Stimulated activated CD8-positive, alpha-beta memory T cell treated with anti-CD3 and anti-CD28 coated beads, Interleukin-12 subunit alpha, Interleukin-12 subunit beta, amount 100 ng/mL, for 4 hours (primary cell): ENCODE measurements around the gene PCDHGA12.
"Not testable (repeated sequence)": the region's sequence is repeated elsewhere in the genome, so short reads cannot be mapped to it uniquely, and the experiment has no call there.

Experiments
- DNase-seq: peaks from one replicate; pipeline ENCODE4 v3.0.0-alpha.2; 2020; ENCODE audit warnings: low read depth

Gene PCDHGA12

DNA sequence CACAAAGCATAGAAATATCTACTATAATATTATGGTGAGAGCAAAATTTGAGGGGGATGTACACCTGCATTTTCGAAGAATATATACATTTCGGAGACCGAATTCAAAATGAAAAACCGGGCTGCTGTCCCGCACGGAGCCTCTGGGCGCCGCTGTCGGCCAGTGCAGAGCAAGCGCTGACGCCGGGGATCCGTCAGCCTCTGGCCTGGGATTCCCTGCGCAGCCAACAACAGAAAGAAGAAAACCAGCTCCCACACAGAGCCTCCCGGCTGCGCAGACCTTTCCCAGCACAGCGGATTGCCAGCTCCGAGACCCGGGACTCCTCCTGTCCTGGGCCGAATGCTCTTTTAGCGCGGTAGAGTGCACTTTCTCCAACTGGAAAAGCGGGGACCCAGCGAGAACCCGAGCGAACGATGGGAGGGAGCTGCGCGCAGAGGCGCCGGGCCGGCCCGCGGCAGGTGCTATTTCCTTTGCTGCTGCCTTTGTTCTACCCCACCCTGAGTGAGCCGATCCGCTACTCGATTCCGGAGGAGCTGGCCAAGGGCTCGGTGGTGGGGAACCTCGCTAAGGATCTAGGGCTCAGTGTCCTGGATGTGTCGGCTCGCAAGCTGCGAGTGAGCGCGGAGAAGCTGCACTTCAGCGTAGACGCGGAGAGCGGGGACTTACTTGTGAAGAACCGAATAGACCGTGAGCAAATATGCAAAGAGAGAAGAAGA is 22.4 kb upstream of the PCDHGA12 start, which contains the start of gene PCDHGB6:
Gene PCDHGB6 (plus strand): TSS at position 232 of the 716 bp plus-strand sequence. CDS start 182 bp downstream, at position 414.
- DNase-seq: not testable (repeated sequence)

DNA sequence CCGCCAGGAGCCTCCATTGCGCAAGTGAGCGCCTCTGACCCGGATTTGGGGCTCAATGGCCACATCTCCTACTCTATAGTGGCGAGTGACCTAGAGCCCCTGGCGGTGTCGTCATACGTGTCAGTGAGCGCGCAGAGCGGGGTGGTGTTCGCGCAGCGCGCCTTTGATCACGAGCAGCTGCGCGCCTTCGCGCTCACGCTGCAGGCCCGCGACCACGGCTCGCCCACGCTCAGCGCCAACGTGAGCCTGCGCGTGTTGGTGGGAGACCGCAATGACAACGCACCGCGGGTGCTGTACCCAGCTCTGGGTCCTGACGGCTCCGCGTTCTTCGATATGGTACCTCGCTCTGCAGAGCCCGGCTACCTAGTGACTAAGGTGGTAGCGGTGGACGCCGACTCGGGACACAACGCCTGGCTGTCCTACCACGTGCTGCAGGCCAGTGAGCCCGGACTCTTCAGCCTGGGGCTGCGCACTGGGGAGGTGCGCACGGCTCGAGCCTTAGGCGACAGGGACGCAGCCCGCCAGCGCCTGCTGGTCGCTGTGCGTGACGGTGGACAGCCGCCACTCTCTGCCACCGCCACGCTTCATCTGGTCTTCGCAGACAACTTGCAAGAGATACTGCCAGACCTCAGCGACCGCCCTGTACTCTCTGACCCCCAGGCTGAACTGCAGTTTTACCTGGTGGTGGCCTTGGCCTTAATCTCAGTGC is 20.6 kb upstream of the PCDHGA12 start:
- no peak for DNase-seq

DNA sequence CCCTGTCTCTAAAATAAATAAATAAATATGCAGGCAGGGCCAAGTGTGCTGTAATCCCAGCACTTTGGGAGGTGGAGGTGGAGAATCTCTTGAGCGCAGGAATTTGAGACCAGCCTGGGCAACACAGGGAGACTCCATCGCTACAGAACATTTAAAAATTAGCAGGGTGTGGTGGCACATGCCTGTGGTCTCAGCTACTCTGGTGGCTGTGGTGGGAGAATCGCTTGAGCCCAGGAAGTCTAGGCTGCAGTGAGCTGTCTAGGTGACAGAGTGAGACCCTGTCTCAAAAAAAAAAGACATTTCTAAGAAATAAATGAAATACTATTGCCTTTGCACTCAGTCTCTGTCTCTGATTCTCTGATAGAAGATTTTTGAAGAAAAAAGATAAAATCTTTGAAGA is 18.7 kb upstream of the PCDHGA12 start:
- DNase-seq: no peak

DNA sequence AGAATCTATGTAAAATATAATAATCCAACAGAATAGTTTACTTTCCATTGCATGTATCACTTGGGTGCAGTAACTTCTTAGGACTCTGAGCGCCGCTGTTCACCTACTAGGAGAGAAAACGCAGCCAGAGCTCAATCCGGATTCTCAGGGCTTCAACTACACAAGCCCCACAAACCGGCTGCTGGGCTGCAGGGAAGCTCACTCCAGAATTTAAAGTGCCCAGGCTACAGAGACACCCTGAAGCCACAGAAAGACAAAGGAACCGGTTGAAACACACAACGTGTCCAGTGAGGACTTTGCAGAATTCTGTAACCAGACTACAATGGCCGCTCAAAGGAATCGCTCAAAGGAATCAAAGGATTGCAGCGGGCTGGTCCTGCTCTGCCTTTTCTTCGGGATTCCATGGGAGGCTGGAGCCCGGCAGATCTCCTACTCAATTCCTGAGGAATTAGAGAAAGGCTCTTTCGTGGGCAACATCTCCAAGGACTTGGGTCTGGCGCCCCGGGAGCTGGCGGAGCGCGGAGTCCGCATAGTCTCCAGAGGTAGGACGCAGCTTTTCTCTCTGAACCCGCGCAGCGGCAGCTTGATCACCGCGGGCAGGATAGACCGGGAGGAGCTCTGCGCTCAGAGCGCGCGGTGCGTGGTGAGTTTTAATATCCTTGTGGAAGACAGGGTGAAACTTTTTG is 17.3 kb upstream of the PCDHGA12 start, which contains the start of gene PCDHGA10:
Gene PCDHGA10 (plus strand): TSS at position 134 of the 686 bp plus-strand sequence. CDS start 189 bp downstream, at position 323.
- DNase-seq: no peak

DNA sequence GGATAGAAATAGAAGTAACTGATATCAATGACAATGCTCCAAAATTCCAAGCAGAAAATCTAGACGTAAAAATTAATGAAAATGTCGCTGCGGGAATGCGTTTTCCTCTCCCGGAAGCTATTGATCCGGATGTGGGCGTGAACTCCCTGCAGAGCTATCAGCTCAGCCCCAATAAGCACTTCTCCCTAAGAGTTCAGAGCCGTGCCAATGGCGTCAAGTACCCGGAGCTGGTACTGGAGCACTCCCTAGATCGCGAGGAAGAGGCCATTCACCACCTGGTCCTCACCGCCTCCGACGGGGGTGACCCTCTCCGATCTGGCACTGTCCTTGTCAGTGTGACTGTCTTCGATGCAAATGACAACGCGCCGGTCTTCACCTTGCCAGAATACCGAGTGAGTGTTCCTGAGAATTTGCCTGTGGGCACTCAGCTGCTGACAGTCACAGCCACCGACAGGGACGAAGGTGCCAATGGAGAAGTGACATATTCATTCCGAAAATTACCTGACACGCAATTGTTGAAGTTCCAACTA is 16.7 kb upstream of the PCDHGA12 start:
- DNase-seq: no peak

DNA sequence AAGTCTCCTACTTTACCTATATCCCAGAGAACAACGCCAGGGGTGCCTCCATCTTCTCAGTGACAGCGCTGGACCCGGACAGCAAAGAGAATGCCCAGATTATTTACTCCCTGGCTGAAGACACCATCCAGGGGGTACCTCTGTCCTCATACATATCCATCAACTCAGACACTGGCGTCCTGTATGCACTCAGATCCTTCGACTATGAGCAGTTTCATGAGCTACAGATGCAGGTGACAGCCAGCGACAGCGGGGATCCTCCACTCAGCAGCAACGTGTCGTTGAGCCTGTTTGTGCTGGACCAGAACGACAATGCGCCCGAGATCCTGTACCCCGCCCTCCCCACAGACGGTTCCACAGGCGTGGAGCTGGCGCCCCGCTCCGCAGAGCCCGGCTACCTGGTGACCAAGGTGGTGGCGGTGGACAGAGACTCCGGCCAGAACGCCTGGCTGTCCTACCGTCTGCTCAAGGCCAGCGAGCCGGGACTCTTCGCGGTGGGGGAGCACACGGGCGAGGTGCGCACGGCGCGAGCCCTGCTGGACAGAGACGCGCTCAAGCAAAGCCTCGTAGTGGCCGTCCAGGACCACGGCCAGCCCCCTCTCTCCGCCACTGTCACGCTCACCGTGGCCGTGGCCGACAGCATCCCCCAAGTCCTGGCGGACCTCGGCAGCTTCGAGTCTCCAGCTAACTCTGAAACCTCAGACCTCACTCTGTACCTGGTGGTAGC is 15.6 kb upstream of the PCDHGA12 start:
- DNase-seq: not testable (repeated sequence)

DNA sequence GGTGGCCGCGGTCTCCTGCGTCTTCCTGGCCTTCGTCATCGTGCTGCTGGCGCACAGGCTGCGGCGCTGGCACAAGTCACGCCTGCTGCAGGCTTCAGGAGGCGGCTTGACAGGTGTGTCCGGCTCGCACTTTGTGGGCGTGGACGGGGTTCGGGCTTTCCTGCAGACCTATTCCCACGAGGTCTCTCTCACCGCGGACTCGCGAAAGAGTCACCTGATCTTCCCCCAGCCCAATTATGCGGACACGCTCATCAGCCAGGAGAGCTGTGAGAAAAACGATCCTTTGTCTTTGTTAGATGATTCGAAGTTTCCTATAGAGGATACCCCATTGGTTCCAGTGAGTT is 15.1 kb upstream of the PCDHGA12 start:
- not testable (repeated sequence) for DNase-seq

DNA sequence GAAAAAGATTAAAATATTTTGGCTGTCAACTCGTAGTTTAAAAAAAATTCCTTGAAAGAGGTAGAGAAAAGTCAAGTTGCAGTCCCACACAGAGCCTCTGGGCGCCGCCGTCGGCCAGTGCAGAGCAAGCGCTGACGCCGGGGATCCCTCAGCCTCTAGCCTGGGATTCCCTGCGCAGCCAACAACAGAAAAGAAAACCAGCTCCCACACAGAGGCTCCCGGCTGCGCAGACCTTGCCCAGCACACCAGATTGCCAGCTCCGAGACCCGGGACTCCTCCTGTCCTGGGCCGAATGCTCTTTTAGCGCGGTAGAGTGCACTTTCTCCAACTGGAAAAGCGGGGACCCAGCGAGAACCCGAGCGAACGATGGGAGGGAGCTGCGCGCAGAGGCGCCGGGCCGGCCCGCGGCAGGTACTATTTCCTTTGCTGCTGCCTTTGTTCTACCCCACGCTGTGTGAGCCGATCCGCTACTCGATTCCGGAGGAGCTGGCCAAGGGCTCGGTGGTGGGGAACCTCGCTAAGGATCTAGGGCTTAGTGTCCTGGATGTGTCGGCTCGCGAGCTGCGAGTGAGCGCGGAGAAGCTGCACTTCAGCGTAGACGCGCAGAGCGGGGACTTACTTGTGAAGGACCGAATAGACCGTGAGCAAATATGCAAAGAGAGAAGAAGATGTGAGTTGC is 12.7 kb upstream of the PCDHGA12 start, which contains the start of gene PCDHGB7:
Gene PCDHGB7 (plus strand): TSS at position 184 of the 679 bp plus-strand sequence. CDS start 183 bp downstream, at position 367.
- DNase-seq: not testable (repeated sequence)

DNA sequence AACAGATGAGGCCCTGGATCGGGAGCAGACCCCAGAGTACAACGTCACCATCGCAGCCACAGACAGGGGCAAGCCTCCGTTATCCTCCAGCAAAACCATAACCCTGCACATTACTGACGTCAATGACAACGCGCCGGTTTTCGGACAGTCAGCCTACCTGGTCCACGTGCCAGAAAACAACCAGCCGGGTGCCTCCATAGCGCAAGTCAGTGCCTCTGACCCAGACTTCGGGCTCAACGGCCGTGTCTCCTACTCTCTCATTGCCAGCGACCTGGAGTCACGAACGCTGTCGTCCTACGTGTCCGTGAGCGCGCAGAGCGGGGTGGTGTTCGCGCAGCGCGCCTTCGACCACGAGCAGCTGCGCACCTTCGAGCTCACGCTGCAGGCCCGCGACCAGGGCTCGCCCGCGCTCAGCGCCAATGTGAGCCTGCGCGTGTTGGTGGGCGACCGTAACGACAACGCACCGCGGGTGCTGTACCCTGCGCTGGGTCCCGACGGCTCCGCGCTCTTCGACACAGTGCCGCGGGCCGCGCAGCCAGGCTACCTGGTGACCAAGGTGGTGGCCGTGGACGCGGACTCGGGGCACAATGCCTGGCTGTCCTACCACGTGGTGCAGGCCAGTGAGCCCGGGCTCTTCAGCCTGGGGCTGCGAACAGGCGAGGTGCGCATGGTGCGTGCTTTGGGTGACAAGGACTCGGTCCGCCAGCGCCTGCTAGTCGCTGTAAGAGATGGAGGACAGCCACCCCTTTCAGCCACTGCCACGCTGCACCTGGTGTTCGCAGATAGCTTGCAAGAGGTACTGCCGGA is 11.0 kb upstream of the PCDHGA12 start:
- DNase-seq: no peak

DNA sequence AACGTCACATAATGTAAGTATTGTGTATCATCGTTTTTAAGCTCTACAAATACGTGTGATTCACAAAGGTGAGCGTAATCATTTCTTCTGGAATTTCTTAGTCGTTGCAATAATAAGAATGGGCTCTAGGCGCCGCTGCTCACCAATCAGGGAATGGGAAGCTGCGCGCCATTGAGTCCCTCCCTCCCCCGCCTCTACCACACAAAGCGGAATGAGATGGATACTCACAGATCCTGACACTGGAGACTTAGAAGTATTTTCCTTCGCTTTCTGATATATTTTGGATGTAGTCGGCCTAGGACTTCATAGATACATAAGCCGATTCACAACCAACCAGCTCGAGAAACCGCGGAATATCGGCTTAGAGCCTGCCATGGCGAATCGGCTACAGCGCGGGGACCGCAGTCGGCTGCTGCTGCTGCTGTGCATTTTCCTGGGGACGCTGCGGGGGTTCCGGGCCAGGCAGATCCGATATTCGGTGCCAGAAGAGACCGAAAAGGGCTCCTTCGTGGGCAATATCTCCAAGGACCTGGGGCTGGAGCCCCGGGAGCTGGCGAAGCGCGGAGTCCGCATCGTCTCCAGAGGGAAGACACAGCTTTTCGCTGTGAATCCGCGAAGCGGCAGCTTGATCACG is 9.3 kb upstream of the PCDHGA12 start, which contains the start of gene PCDHGA11:
Gene PCDHGA11 (plus strand): TSS at position 197 of the 634 bp plus-strand sequence. CDS start 177 bp downstream, at position 374.
- DNase-seq: no peak

DNA sequence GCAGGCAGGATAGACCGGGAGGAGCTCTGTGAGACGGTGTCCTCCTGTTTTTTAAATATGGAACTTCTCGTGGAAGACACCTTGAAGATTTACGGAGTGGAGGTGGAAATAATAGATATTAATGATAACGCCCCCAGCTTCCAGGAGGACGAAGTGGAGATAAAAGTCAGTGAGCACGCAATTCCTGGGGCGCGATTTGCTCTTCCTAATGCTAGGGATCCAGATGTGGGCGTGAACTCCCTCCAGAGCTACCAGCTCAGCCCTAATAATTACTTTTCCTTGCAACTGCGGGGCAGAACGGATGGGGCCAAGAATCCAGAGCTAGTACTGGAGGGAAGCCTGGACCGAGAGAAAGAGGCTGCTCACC is 8.8 kb upstream of the PCDHGA12 start:
- no peak for DNase-seq

DNA sequence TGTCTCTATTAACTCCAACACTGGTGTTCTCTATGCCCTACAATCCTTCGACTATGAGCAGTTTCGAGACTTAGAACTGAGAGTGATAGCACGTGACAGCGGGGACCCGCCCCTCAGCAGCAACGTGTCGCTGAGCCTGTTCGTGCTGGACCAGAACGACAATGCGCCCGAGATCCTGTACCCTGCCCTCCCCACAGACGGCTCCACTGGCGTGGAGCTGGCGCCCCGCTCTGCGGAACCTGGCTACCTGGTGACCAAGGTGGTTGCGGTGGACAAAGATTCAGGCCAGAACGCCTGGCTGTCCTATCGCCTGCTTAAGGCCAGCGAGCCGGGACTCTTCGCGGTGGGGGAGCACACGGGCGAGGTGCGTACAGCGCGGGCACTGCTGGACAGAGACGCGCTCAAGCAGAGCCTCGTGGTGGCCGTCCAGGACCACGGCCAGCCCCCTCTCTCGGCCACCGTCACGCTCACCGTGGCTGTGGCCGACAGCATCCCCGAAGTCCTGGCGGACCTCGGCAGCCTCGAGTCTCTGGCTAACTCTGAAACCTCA is 7.5 kb upstream of the PCDHGA12 start:
- no peak for DNase-seq

DNA sequence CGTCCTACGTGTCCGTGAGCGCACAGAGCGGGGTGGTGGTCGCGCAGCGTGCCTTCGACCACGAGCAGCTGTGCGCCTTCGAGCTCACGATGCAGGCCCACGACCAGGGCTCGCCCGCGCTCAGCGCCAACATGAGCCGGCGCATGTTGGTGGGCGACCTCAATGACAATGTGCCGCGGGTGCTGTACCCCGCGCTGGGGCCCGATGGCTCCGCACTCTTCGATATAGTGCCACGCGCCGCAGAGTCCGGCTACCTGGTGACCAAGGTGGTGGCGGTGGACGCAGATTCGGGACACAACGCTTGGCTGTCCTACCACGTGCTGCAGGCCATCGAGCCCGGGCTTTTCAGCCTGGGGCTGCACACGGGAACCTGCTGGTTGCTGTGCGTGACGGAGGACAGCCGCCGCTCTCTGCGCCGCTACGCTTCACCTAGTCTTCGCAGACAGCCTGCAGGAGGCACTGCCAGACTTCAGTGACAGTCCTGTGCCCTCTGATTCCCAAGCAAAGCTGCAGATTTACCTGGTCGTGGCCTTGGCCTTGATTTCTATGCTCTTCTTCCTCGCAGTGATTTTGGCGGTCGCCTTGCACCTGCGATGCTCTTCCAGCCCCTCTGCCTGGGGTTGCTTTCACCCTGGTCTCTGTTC is 2.4 kb upstream of the PCDHGA12 start:
- no peak for DNase-seq

DNA sequence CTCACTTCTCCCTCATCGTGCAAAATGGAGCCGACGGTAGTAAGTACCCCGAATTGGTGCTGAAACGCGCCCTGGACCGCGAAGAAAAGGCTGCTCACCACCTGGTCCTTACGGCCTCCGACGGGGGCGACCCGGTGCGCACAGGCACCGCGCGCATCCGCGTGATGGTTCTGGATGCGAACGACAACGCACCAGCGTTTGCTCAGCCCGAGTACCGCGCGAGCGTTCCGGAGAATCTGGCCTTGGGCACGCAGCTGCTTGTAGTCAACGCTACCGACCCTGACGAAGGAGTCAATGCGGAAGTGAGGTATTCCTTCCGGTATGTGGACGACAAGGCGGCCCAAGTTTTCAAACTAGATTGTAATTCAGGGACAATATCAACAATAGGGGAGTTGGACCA is 979 bp downstream of the PCDHGA12 start:
- no peak for DNase-seq

DNA sequence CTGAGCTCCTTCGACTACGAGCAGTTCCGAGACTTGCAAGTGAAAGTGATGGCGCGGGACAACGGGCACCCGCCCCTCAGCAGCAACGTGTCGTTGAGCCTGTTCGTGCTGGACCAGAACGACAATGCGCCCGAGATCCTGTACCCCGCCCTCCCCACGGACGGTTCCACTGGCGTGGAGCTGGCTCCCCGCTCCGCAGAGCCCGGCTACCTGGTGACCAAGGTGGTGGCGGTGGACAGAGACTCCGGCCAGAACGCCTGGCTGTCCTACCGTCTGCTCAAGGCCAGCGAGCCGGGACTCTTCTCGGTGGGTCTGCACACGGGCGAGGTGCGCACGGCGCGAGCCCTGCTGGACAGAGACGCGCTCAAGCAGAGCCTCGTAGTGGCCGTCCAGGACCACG is 2.0 kb downstream of the PCDHGA12 start:
- DNase-seq: not testable (repeated sequence)

DNA sequence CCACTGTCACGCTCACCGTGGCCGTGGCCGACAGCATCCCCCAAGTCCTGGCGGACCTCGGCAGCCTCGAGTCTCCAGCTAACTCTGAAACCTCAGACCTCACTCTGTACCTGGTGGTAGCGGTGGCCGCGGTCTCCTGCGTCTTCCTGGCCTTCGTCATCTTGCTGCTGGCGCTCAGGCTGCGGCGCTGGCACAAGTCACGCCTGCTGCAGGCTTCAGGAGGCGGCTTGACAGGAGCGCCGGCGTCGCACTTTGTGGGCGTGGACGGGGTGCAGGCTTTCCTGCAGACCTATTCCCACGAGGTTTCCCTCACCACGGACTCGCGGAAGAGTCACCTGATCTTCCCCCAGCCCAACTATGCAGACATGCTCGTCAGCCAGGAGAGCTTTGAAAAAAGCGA is 2.4 kb downstream of the PCDHGA12 start:
- not testable (repeated sequence) for DNase-seq

DNA sequence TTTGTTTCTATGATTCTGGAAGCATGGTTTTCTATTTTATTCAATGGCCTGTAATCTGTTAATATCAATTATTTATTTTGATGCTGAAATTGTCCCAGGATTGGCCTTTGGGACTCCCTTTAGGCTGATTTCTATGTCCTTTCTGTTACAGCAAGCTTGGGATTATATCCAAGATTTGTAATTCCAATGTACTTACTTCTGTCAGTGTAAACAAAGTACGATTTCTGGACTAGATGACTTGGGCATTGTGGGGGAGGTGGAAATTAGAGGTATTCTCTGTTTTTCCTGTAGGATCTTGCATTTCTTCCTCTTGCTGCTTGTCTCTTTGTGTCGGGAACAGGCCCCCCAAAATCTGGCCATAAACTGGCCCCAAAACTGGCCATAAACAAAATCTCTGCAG is 3.7 kb downstream of the PCDHGA12 start:
- DNase-seq: no peak

DNA sequence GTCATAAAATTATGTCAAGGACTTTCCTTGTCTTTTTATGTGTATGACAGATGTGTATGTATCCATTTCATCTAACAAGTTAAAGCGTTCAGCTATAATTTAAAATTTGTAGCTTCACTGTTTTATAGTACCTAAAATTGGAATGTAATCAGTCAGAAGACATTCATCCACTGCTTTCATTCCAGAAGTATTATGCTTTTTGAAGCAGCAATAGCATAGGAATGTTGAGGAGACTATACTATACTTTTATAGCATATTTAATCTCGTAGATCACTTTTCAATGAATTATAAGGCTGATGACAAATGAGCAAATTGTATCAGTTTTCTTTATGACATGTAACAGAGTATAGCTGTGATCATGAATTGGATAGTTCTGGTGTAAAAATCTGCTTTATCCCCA is 6.9 kb downstream of the PCDHGA12 start:
- no peak for DNase-seq
